ENCODE results near the gene NR1D1.

NR1D1 gene

GRCh38 chr17:40060887-40061608 lies 39.3 kb downstream of the NR1D1 start:
- DNase-seq: no peak

GRCh38 chr17:40059729-40060475 lies 40.5 kb downstream of the NR1D1 start:
- DNase-seq: no peak

- DNase-seq: no peak
Observed at GRCh38 chr17:40058865-40059264, 41.5 kb downstream of the NR1D1 start.

GRCh38 chr17:40058186-40058784 lies 42.1 kb downstream of the NR1D1 start:
- no peak for DNase-seq

GRCh38 chr17:40056379-40057015 lies 43.9 kb downstream of the NR1D1 start:
- DNase-seq: no peak
